Heart left ventricle (tissue), 16 donors: ENCODE measurements around the gene KLRC4. TPM values are rescaled to one million over a fixed set of nuclear protein-coding genes. Genes with fewer than 3 reads are reported as not detected.

Experiments
- ATAC-seq, 4 donors: fragments of 200-7000 bp; cut with Tn5 transposase; one replicate each; pipeline ENCODE4 v1.9.1; 2020 to 2022; ENCODE audit warnings: moderate library complexity in 4 of 4, mild to moderate bottlenecking in 3 of 4, moderate number of reproducible peaks in 1 of 4
- DNase-seq, 5 donors: peaks; one replicate each; pipeline ENCODE4 v3.0.0-alpha.2; 2020
- H3K27ac ChIP-seq, 12 donors: fragments of 200-600 bp; sonication (generic) in 4 of 12; one replicate each; pipeline versions ENCODE4 v1.5.0 to v1.8.0; 2016 to 2022; ENCODE audit warnings: mild to moderate bottlenecking in 2 of 12
- H3K27me3 ChIP-seq, 9 donors: fragments of 200-600 bp; sonication (generic) in 2 of 9; one replicate each; pipeline versions ENCODE4 v1.5.1 to v1.8.0; 2016 to 2022; ENCODE audit warnings: mild to moderate bottlenecking in 3 of 9
- H3K36me3 ChIP-seq, 9 donors: fragments of 200-600 bp; sonication (generic) in 2 of 9; one replicate each; pipeline versions ENCODE4 v1.5.0 to v1.8.0; 2018 to 2022; ENCODE audit warnings: mild to moderate bottlenecking in 2 of 9
- H3K4me1 ChIP-seq, 12 donors: fragments of 200-600 bp; sonication (generic) in 4 of 12; one replicate each; pipeline versions ENCODE4 v1.5.0 to v1.8.0; 2016 to 2022; ENCODE audit warnings: mild to moderate bottlenecking in 3 of 12
- H3K4me3 ChIP-seq, 12 donors: fragments of 200-600 bp; sonication (generic) in 4 of 12; one replicate each; pipeline versions ENCODE4 v1.5.0 to v1.8.0; 2017 to 2022; ENCODE audit warnings: mild to moderate bottlenecking in 9 of 12, moderate library complexity in 4 of 12
- H3K9me3 ChIP-seq, 12 donors: fragments of 200-600 bp; sonication (generic) in 4 of 12; one replicate each; pipeline versions ENCODE4 v1.5.0 to v1.8.0; 2016 to 2022; ENCODE audit warnings: mild to moderate bottlenecking in 1 of 12
- POLR2A ChIP-seq, 2 donors: fragments of 450-650 bp; IDR thresholded peaks; one replicate each; pipeline ENCODE4 v1.6.1; 2017; ENCODE audit warnings: antibody characterized with exemption in 2 of 2, mild to moderate bottlenecking in 2 of 2, moderate library complexity in 2 of 2
- WGBS, 4 donors: extraction: QIAGEN DNeasy Blood & Tissue Kit in 2 of 4; methylation state at CpG; one replicate each; pipeline versions ENCODE4 v1.1.5 to v1.1.7; 2013 to 2018; 5-methylcytosine and 5-hydroxymethylcytosine counted together
- intact Hi-C, 10 donors: fragments of 100-400 bp; cut with DNase I; formaldehyde crosslinking; loops; one replicate each; pipeline versions ENCODE4 v1.11.1 to v1.14.2; 2022
- polyA plus RNA-seq, 2 donors: library from polyadenylated mRNA; stranded (reverse); fragments of 200-250 nt; gene quantifications; one replicate each; pipeline ENCODE4 v1.2.3, GENCODE V29; 2013
- total RNA-seq, 9 donors: library from RNA; depleted of rRNA in 2 of 9; stranded (reverse); fragments of >200 nt in 2 of 9; fragmentation: NEBNext Ultra II Directional in 3 of 9; extraction: Animal tissue kit (Norgen Biotek cat#: 25700) in 3 of 9; gene quantifications; one replicate each; pipeline versions ENCODE4 v1.1.0 to v1.2.4, GENCODE V29; 2016 to 2023
- TF ChIP-seq, protein P1 (sequence below), 12 donors: fragments of 200-600 bp; sonication (generic) in 4 of 12; IDR thresholded peaks; one replicate each; pipeline versions ENCODE4 v1.5.0 to v1.8.0; 2018 to 2022; ENCODE audit warnings: antibody characterized with exemption in 12 of 12, mild to moderate bottlenecking in 5 of 12
- donor health status: ischemic (EF 13 %, LVEDD 7.1; RV severe dilation, severe dysfunction).
- donor health status: healthy with polysubstance abuse.
- donor health status: DM: no; HTN: yes; CAD: no.
- donor health status: DM: no; HTN: no; CAD: no.
- donor health status: ischemic (EF 25% LVEDD 6.9; RV normal size, moderate dysfunction).
- donor health status: ischemic (EF 25% LVEDD 5.7; RV mildly dilated, moderate dysfunction).
- donor health status: healthy.
- donor health status: DM: yes; HTN: yes; CAD: no.
- donor health status: ischemic (EF 35%, LVEDD 5.7; RV mildly dilated, moderate dysfunction).
- donor health status: nonischemic (EF 11% LVEDD 7.7; RV severe dilation, severe dysfunction).
- donor health status: DM: yes; HTN: yes; CAD: no.
- donor health status: PGD.
- donor health status: ischemic (EF 29% LVEDD 5.4; RV normal size, mild dysfunction).
- donor health status: nonischemic (EF 23%, LVEDD 6.1; RV moderate dilation, normal function).

KLRC4 gene
- total and polyA plus RNA-seq, 11 donors, result 1.1 TPM; not detected in 10

DNA sequence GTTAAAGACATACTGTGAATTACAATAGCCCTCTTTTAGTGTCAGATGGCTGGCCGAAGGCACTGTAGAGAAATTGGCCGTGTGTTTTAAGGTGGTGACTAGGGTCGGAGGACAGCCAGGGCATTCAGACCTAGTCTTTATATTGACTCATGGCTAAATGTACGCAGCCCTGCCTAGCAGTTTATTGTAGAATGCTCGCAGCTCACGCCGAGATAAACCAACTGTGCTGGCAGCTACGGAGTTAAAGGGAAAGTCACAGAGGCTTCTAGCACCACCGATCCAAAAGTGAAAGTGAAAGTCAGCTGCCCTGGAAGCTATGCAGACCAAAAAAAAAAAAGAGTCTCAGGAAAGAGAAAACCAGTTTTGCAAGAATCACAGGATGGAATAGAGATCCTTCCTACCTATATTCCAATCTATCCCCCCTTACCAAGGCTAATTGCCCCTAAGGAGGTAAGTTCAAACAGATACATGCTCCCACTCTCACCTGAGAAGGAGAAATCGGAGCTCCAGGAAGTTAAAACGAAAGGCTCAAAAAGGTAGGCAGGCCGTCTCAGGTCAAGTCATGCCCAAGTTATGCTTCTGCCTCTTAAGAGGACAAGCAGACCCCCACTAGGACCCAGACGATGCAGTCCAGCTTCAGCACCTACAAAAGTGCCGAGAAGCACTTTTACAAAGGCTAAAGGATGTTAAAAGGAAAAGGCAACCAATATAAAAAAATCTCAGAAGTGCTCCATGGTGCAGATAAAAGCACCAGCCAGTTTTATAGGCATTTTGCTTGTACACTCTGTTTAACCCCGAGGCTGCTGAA is 44.5 kb downstream of the KLRC4 start:
- 1% methylated on average over 15 of the region's 15 CpGs for WGBS, 4 donors
- H3K9me3 ChIP-seq, result no peaks in the 10 kb centered on the region
- ATAC-seq, result peak; percentile 82 to 91 (median 87)
- peak overlapping the region; percentile 57 to 92 (median 66) for H3K4me3 ChIP-seq
- H3K27me3 ChIP-seq, result no peaks in the 10 kb centered on the region
- TF ChIP-seq, protein P1, sequence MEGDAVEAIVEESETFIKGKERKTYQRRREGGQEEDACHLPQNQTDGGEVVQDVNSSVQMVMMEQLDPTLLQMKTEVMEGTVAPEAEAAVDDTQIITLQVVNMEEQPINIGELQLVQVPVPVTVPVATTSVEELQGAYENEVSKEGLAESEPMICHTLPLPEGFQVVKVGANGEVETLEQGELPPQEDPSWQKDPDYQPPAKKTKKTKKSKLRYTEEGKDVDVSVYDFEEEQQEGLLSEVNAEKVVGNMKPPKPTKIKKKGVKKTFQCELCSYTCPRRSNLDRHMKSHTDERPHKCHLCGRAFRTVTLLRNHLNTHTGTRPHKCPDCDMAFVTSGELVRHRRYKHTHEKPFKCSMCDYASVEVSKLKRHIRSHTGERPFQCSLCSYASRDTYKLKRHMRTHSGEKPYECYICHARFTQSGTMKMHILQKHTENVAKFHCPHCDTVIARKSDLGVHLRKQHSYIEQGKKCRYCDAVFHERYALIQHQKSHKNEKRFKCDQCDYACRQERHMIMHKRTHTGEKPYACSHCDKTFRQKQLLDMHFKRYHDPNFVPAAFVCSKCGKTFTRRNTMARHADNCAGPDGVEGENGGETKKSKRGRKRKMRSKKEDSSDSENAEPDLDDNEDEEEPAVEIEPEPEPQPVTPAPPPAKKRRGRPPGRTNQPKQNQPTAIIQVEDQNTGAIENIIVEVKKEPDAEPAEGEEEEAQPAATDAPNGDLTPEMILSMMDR (IDR thresholded peaks at IDR 0.05), result no peak
- TF ChIP-seq POLR2A (IDR thresholded peaks at IDR 0.05), result no peak
- H3K27ac ChIP-seq, result peak overlapping the region; percentile 79 to 97 (median 91)
- intact Hi-C loops, result loop anchor here in 2 of 10 donors (5.0 to 10.0 kb wide), 3 partner anchors 130 to 360 kb away; partner anchors contain the start of genes GABARAPL1 (in 1 of the 2) and YBX3 (in 1 of the 2)
- no peaks in the 10 kb centered on the region for H3K36me3 ChIP-seq
- H3K4me1 ChIP-seq, result peaks cover 0 to 64% (median 14%) of the 10 kb centered on the region in 12 donors
- DNase-seq, result peak in 4 of 5 donors; percentile 58 to 73 (median 68)

DNA sequence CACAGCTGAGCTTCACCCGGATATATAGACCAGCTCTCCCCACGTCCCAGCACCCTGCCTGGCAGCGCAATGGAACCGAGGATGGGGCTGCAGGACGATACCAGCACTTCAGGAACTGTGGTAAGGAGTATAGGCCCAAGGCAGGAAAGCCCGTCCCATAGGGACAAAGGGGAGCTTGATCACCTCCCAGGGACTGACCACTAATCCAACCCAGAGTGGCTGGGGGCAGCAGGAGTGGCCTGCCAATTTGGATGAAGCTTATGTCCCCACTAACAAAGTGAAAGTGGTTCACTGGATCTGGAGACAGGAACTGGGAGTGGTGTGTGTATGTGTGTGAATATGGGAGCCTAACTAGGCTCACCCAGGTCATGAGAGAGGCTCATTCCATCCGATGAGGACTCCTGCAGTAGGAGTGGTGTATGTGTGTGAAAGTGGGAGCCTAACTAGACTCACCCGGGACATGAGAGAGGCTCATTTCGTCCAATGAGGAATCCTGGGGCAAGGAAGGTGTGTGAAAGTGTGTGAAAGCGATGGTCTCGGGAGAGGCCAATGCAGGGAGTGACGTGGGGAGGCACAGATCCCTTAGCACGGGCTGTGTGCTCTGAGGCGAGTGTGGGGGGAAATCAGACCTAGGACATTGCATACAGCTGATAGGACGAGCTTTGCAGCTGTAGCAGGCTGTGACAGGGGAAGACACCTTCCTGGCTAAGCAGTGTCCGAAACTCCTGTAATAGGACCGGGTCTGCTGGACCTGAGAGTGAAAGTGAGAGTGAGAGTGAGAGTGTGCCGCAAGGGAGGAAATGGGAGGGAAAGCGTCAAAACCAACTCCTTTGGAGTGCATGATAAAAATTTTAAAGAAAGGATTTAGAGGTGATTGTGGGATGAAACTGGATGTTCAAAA is 45.4 kb downstream of the KLRC4 start:
- H3K36me3 ChIP-seq, result no peaks in the 10 kb centered on the region
- whole genome bisulfite sequencing, 4 donors, result 4 to 19% (median 13%) methylated on average over 15 to 19 of the region's 19 CpGs
- peaks cover 0 to 64% (median 14%) of the 10 kb centered on the region in 12 donors for H3K4me1 ChIP-seq
- peak overlapping the region; percentile 79 to 97 (median 91) for H3K27ac ChIP-seq
- intact Hi-C loops, result loop anchor here in 2 of 10 donors (5.0 to 10.0 kb wide), 3 partner anchors 129 to 361 kb away; partner anchors contain the start of genes GABARAPL1 (in 1 of the 2) and YBX3 (in 1 of the 2)
- ATAC-seq (peak; percentile 63 to 79 (median 76)), DNase-seq (peak; percentile 27 to 59 (median 48))
- H3K27me3 ChIP-seq, result no peaks in the 10 kb centered on the region
- TF ChIP-seq POLR2A (IDR thresholded peaks at IDR 0.05), result peak in 1 of 2 donors; percentile 43
- TF ChIP-seq, protein P1 (IDR thresholded peaks at IDR 0.05), result no peak
- H3K4me3 ChIP-seq, result peak overlapping the region; percentile 57 to 92 (median 66)
- no peaks in the 10 kb centered on the region for H3K9me3 ChIP-seq

DNA sequence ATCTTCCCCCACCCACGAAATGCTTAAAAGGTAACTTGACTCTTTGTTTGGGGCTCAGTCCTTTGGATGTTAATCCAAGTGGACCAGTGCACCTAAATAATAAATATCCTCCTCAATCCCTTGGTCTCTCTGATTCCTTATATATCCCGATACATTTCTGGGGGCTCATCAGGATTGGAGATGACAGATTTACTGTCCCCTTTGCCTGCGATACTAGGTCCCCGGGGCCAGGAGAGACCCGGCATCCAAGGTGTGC is 46.0 kb downstream of the KLRC4 start:
- WGBS, 4 donors, result 50 to 76% (median 72%) methylated on average over 5 of the region's 5 CpGs
- H3K4me3 ChIP-seq, result peak overlapping the region in 11 of 12 donors; percentile 57 to 92 (median 67)
- H3K27me3 ChIP-seq, result no peaks in the 10 kb centered on the region
- H3K4me1 ChIP-seq, result peaks cover 0 to 59% (median 14%) of the 10 kb centered on the region in 12 donors
- no peak for DNase-seq
- TF ChIP-seq, protein P1 (IDR thresholded peaks at IDR 0.05), result no peak
- TF ChIP-seq POLR2A (IDR thresholded peaks at IDR 0.05), result no peak
- intact Hi-C loops, result loop anchor here in 2 of 10 donors (5.0 to 10.0 kb wide), 3 partner anchors 129 to 361 kb away; partner anchors contain the start of genes GABARAPL1 (in 1 of the 2) and YBX3 (in 1 of the 2)
- no peaks in the 10 kb centered on the region for H3K36me3 ChIP-seq
- H3K9me3 ChIP-seq, result no peaks in the 10 kb centered on the region
- peak overlapping the region; percentile 79 to 97 (median 91) for H3K27ac ChIP-seq
- no peak for ATAC-seq
